Loucy (cell line): ENCODE data around the gene CFAP69.

ENCODE experiments used
- EZH2phosphoT487 ChIP-seq: fragments of 200-600 bp; IDR thresholded peaks from 2 replicates; pipeline ENCODE4 v1.6.1; 2018; ENCODE audit warnings: antibody characterized with exemption, mild to moderate bottlenecking, moderate library complexity, borderline replicate concordance
- TF ChIP-seq, protein P1 (sequence below): fragments of 200-600 bp; sonication (generic); conservative IDR thresholded peaks from 2 replicates; pipeline ENCODE4 v1.5.1; 2014; ENCODE audit warnings: mild to moderate bottlenecking, antibody characterized with exemption, low read length

DNA sequence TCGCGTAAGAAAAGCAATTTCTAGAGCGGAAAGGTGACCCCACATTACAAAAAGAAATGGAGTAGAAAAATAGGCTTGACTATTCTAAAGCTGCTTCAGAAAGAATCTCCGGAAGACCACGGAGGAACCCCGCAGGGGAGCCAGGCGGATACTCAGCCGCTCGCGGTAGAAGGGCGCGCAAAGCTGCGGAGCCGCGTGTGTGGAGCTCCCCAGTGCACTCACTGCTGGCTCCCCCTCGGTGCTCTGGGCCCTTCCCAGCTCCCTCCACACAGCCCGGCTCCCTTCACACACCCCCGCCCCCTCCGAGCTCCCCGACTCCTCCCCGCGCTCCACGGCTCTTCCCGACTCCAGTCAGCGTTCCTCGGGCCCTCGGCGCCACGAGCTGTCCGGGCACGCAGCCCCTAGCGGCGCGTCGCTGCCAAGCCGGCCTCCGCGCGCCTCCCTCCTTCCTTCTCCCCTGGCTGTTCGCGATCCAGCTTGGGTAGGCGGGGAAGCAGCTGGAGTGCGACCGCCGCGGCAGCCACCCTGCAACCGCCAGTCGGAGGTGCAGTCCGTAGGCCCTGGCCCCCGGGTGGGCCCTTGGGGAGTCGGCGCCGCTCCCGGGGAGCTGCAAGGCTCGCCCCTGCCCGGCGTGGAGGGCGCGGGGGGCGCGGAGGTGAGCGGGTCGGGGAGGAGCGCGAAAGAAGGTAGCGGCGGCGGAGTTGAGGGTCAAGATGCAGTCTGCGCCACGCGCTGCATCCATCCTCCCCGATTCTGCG lies 33.4 kb upstream of the CFAP69 start, which contains the start of gene STEAP2:
- TF ChIP-seq, protein P1, sequence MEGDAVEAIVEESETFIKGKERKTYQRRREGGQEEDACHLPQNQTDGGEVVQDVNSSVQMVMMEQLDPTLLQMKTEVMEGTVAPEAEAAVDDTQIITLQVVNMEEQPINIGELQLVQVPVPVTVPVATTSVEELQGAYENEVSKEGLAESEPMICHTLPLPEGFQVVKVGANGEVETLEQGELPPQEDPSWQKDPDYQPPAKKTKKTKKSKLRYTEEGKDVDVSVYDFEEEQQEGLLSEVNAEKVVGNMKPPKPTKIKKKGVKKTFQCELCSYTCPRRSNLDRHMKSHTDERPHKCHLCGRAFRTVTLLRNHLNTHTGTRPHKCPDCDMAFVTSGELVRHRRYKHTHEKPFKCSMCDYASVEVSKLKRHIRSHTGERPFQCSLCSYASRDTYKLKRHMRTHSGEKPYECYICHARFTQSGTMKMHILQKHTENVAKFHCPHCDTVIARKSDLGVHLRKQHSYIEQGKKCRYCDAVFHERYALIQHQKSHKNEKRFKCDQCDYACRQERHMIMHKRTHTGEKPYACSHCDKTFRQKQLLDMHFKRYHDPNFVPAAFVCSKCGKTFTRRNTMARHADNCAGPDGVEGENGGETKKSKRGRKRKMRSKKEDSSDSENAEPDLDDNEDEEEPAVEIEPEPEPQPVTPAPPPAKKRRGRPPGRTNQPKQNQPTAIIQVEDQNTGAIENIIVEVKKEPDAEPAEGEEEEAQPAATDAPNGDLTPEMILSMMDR: no peak
- no peak for TF ChIP-seq EZH2phosphoT487
